ENCODE data around the gene UBXN10.

Gene UBXN10

GRCh38 chr1:20165522-20165951 is 20.4 kb upstream of the UBXN10 start:
- DNase-seq (ENCODE audit: low read depth in 2 of 2): peak in 1 of 2 donors; percentile 22
- H3K4me3 ChIP-seq (replicated peaks in 1 of 2; ENCODE audit: low read depth in 2 of 2, low read length in 2 of 2): no peak overlapping the region
- TF ChIP-seq CTCF (IDR thresholded peaks at IDR 0.05; ENCODE audit: low read depth, low read length): peak; percentile 20

GRCh38 chr1:20166051-20166450 is 19.8 kb upstream of the UBXN10 start:
- H3K4me3 ChIP-seq (replicated peaks in 1 of 2; ENCODE audit: low read depth in 2 of 2, low read length in 2 of 2): no peak overlapping the region
- no peak for TF ChIP-seq CTCF (IDR thresholded peaks at IDR 0.05; ENCODE audit: low read depth, low read length)
- DNase-seq (ENCODE audit: low read depth in 2 of 2): peak in 1 of 2 donors; percentile 64

- no peak for DNase-seq (ENCODE audit: low read depth in 2 of 2)
- no peak overlapping the region for H3K4me3 ChIP-seq (replicated peaks in 1 of 2; ENCODE audit: low read depth in 2 of 2, low read length in 2 of 2)
- TF ChIP-seq CTCF (IDR thresholded peaks at IDR 0.05; ENCODE audit: low read depth, low read length): no peak
These were observed 18.8 kb upstream of the UBXN10 start for GRCh38 chr1:20167126-20167525.

GRCh38 chr1:20168564-20169491 is 17.1 kb upstream of the UBXN10 start:
- no peak overlapping the region for H3K4me3 ChIP-seq (replicated peaks in 1 of 2; ENCODE audit: low read depth in 2 of 2, low read length in 2 of 2)
- no peak for TF ChIP-seq CTCF (IDR thresholded peaks at IDR 0.05; ENCODE audit: low read depth, low read length)
- no peak for DNase-seq (ENCODE audit: low read depth in 2 of 2)

GRCh38 chr1:20169932-20170331 is 16.0 kb upstream of the UBXN10 start:
- no peak for TF ChIP-seq CTCF (IDR thresholded peaks at IDR 0.05; ENCODE audit: low read depth, low read length)
- DNase-seq (ENCODE audit: low read depth in 2 of 2): no peak

GRCh38 chr1:20172033-20172590 is 13.8 kb upstream of the UBXN10 start:
- DNase-seq (ENCODE audit: low read depth in 2 of 2): no peak
- no peak for TF ChIP-seq CTCF (IDR thresholded peaks at IDR 0.05; ENCODE audit: low read depth, low read length)
- no peak overlapping the region for H3K4me3 ChIP-seq (replicated peaks in 1 of 2; ENCODE audit: low read depth in 2 of 2, low read length in 2 of 2)

More at GRCh38 chr1:20169932-20170331, 16.0 kb upstream of the UBXN10 start:
- H3K4me3 ChIP-seq (replicated peaks in 1 of 2; ENCODE audit: low read depth in 2 of 2, low read length in 2 of 2): no peak overlapping the region

Measured in cardiac fibroblast (primary cell).